ENCODE measurements around the gene CCDC142. TPM values are rescaled to one million over a fixed set of nuclear protein-coding genes. Genes with fewer than 3 reads are reported as not detected.
A peak's percentile ranks its signal among the peaks of the same experiment; 100 is the strongest.

Gene CCDC142
- total and polyA plus RNA-seq, 2 of the 8 experiments (the other 6 are each of a cell fraction or from before 2014, with no cell fraction given), result 6.0 to 10.7 TPM

DNA sequence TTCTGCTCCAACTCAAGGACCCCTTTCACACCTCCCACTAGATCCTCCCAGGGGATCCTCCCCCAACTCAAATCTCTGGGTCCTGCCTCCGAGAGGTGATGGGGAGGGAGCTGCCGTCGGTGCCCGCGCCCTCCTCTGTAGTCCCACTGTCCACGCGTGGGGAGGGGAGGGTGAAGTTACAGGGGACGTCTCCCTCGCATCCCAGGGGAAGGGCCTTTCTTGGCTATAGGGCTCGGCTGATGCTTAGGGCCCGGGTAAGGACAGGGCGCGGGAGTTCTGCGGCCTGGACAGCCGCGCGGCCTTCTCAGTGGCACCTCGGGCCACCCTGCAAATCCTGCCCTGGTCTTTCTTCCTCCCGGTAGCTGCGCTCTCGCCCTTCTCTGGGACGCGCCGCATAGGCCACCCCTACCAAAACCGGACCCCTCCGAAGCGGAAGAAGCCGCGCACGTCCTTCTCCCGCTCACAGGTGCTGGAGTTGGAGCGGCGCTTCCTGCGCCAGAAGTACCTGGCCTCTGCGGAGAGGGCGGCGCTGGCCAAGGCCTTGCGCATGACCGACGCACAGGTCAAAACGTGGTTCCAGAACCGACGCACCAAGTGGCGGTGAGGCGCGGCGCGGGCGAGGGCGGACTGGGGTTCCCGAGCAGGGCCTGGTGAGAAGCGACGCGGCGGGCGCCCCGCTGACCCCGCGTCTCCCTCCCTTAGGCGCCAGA is 32.6 kb upstream of the CCDC142 start (continued):
- peak; percentile 17; the same call in 1 of the 2 replicates for TF ChIP-seq SP1 (IDR thresholded peaks at IDR 0.05; ENCODE audit: low read depth, low read length)
- TF ChIP-seq TEAD4 (IDR thresholded peaks at IDR 0.05; ENCODE audit: low read depth, low read length), result no peak
- no peak for TF ChIP-seq RFX5 (IDR thresholded peaks at IDR 0.05; ENCODE audit: borderline replicate concordance, low read depth, low read length)
- peak; percentile 93 for TF ChIP-seq SUZ12 (IDR thresholded peaks at IDR 0.05; ENCODE audit: low read length)

All from H1 (cell line).